SK-N-SH (cell line): ENCODE measurements around the gene SLC25A21. TPM values are rescaled to one million over a fixed set of nuclear protein-coding genes. Genes with fewer than 3 reads are reported as not detected.

Experiments
- CTCF ChIA-PET: fragments of 300-600, 350-600 bp; formaldehyde crosslinking; extraction: SDS; loops from one replicate; lab custom pipeline; 2021; lab: Yijun Ruan, JAX
- POLR2A ChIA-PET: fragments of 350-600 bp; sonication (Branson Sonifier 250); formaldehyde crosslinking; extraction: SDS; loops from one replicate; lab custom pipeline; 2020; ENCODE audit warnings: antibody characterized with exemption, inconsistent platforms; lab: Yijun Ruan, JAX
- DNase-seq: peaks from one replicate; pipeline ENCODE4 v3.0.0; 2012
- H2AFZ ChIP-seq: fragments of 200-600 bp; sonication (generic); 2 replicates; pipeline ENCODE4 v1.8.1; 2016; ENCODE audit warnings: antibody characterized with exemption, mild to moderate bottlenecking, low read depth
- H3F3A ChIP-seq: fragments of 200-600 bp; sonication (generic); replicated peaks from 2 replicates; pipeline ENCODE3; 2016; ENCODE audit warnings: antibody characterized with exemption, mild to moderate bottlenecking; ENCODE audit not compliant: insufficient read depth
- H3K27ac ChIP-seq, 2 experiments: fragments of 200-500 bp in 1 of 2; fragments of 200-600 bp in 1 of 2; sonication (Bioruptor generic) in 1 of 2; sonication (generic), shearing (Covaris generic) in 1 of 2; 2 replicates each; pipeline versions ENCODE4 v1.5.1 to v1.6.1; 2014 to 2016; ENCODE audit warnings: low read depth in 2 of 2, inconsistent platforms in 1 of 2, low read length in 1 of 2, mild to moderate bottlenecking in 1 of 2, mixed read lengths in 1 of 2
- H3K27me3 ChIP-seq: fragments of 200-600 bp; sonication (generic), shearing (Covaris generic); 2 replicates; pipeline ENCODE4 v1.6.1; 2016; ENCODE audit warnings: mixed run types; ENCODE audit not compliant: insufficient read depth
- H3K36me3 ChIP-seq, 2 experiments: fragments of 200-500 bp in 1 of 2; fragments of 200-600 bp in 1 of 2; sonication (Bioruptor generic) in 1 of 2; sonication (generic) in 1 of 2; replicated peaks in 1 of 2; 2 replicates each; pipeline versions ENCODE3 to v1.5.1; 2014 to 2016; ENCODE audit warnings: low read length in 1 of 2, mild to moderate bottlenecking in 1 of 2; ENCODE audit not compliant: insufficient read depth in 2 of 2, control insufficient read depth in 1 of 2
- H3K4me1 ChIP-seq, 2 experiments: fragments of 200-500 bp in 1 of 2; fragments of 200-600 bp in 1 of 2; sonication (Bioruptor generic) in 1 of 2; sonication (generic), shearing (Covaris generic) in 1 of 2; 2 replicates each; pipeline versions ENCODE4 v1.5.1 to v1.6.1; 2014 to 2016; ENCODE audit warnings: low read depth in 1 of 2, low read length in 1 of 2, mixed run types in 1 of 2; ENCODE audit not compliant: insufficient read depth in 2 of 2, control insufficient read depth in 1 of 2
- H3K4me2 ChIP-seq: fragments of 200-600 bp; sonication (generic), shearing (Covaris generic); 2 replicates; pipeline ENCODE4 v1.6.1; 2017; ENCODE audit warnings: mixed run types
- H3K4me3 ChIP-seq, 2 experiments: fragments of 200-500 bp in 1 of 2; fragments of 200-600 bp in 1 of 2; sonication (Bioruptor generic) in 1 of 2; sonication (generic), shearing (Covaris generic) in 1 of 2; 2 replicates each; pipeline versions ENCODE4 v1.5.1 to v1.8.1; 2014 to 2016; ENCODE audit warnings: low read depth in 2 of 2, inconsistent platforms in 1 of 2, low read length in 1 of 2, mild to moderate bottlenecking in 1 of 2, mixed read lengths in 1 of 2, moderate library complexity in 1 of 2
- H3K79me2 ChIP-seq: fragments of 200-600 bp; sonication (generic); 2 replicates; pipeline ENCODE4 v1.8.1; 2017; ENCODE audit warnings: mild to moderate bottlenecking; ENCODE audit not compliant: insufficient read depth
- H3K9ac ChIP-seq: fragments of 200-600 bp; sonication (generic); 2 replicates; pipeline ENCODE4 v1.6.1; 2017; ENCODE audit warnings: mixed run types
- H3K9me2 ChIP-seq: fragments of 200-600 bp; sonication (generic); 2 replicates; pipeline ENCODE4 v1.6.1; 2017; ENCODE audit warnings: mixed run types
- H3K9me3 ChIP-seq: fragments of 200-600 bp; sonication (generic); 2 replicates; pipeline ENCODE4 v1.6.1; 2017; ENCODE audit warnings: mixed run types, mild to moderate bottlenecking, moderate library complexity
- H4K20me1 ChIP-seq: fragments of 200-600 bp; sonication (generic); 2 replicates; pipeline ENCODE4 v1.6.1; 2017; ENCODE audit warnings: mild to moderate bottlenecking, mixed run types; ENCODE audit not compliant: insufficient read depth
- ELF1 ChIP-seq: IDR thresholded peaks from 2 replicates; pipeline ENCODE4 v1.4.0; 2012
- EP300 ChIP-seq, 2 experiments: IDR thresholded peaks; 2 replicates each; pipeline versions ENCODE4 v1.4.0 to v1.6.1; 2012; ENCODE audit warnings: borderline replicate concordance in 1 of 2, low read depth in 1 of 2, low read length in 1 of 2
- EZH2phosphoT487 ChIP-seq: fragments of 200-600 bp; sonication (generic); IDR thresholded peaks from 2 replicates; pipeline ENCODE4 v1.6.1; 2017; ENCODE audit warnings: low read depth, mixed run types, mild to moderate bottlenecking, antibody characterized with exemption, moderate library complexity, borderline replicate concordance
- GATA2 ChIP-seq: sonication (generic); formaldehyde crosslinking; IDR thresholded peaks from 2 replicates; pipeline ENCODE4 v1.5.0; 2020; ENCODE audit warnings: mild to moderate bottlenecking, missing genetic modification reagents
- MEF2A ChIP-seq: IDR thresholded peaks from 2 replicates; pipeline ENCODE4 v1.4.0; 2012; ENCODE audit warnings: low read depth, borderline replicate concordance
- NFIC ChIP-seq: IDR thresholded peaks from 2 replicates; pipeline ENCODE4 v1.4.0; 2012; ENCODE audit warnings: borderline replicate concordance
- POLR2AphosphoS5 ChIP-seq: IDR thresholded peaks from 2 replicates; pipeline ENCODE4 v1.6.1; 2012; ENCODE audit warnings: low read depth, low read length
- RAD21 ChIP-seq: IDR thresholded peaks from 2 replicates; pipeline ENCODE4 v1.6.1; 2012; ENCODE audit warnings: mild to moderate bottlenecking, low read length
- RCOR1 ChIP-seq: fragments of 150-350 bp; IDR thresholded peaks from 2 replicates; pipeline ENCODE4 v1.6.1; 2017; ENCODE audit warnings: antibody characterized with exemption, low read length
- REST ChIP-seq: IDR thresholded peaks from 2 replicates; pipeline ENCODE4 v1.6.1; 2012; ENCODE audit warnings: mild to moderate bottlenecking, low read depth, low read length, moderate library complexity
- RFX5 ChIP-seq: IDR thresholded peaks from 2 replicates; pipeline ENCODE4 v1.6.1; 2012; ENCODE audit warnings: mild to moderate bottlenecking, improper control_type of control experiment, low read length
- SIN3A ChIP-seq: IDR thresholded peaks from 2 replicates; pipeline ENCODE4 v1.6.1; 2012; ENCODE audit warnings: low read depth, mild to moderate bottlenecking, low read length, moderate library complexity, borderline replicate concordance
- SMC3 ChIP-seq: IDR thresholded peaks from 2 replicates; pipeline ENCODE4 v1.6.1; 2012; ENCODE audit warnings: low read depth, low read length, improper control_type of control experiment
- USF2 ChIP-seq: fragments of 150-350 bp; IDR thresholded peaks from 2 replicates; pipeline ENCODE4 v1.6.1; 2017; ENCODE audit warnings: antibody characterized with exemption, low read length, low read depth, borderline replicate concordance
- YY1 ChIP-seq: IDR thresholded peaks from 2 replicates; pipeline ENCODE4 v1.4.0; 2012; ENCODE audit warnings: low read depth, mild to moderate bottlenecking
- WGBS: methylation state at CpG from one replicate; pipeline ENCODE4 v1.1.6; 2017; ENCODE audit warnings: low lambda C conversion rate; 5-methylcytosine and 5-hydroxymethylcytosine counted together
- polyA plus RNA-seq, 3 experiments: library from polyadenylated mRNA; depleted of rRNA; stranded (reverse); fragments of >200 nt; gene quantifications; 2 replicates each; pipeline ENCODE4 v1.2.3, GENCODE V29; 2012
- TF ChIP-seq, protein P1 (sequence below): IDR thresholded peaks from 2 replicates; pipeline ENCODE4 v1.4.0; 2012; ENCODE audit warnings: low read depth
- TF ChIP-seq, protein P2 (sequence below): IDR thresholded peaks from 2 replicates; pipeline ENCODE4 v1.4.0; 2012; ENCODE audit warnings: low read depth, borderline replicate concordance

Gene SLC25A21
- polyA plus RNA-seq, 1 of the 3 experiments (the other 2 are of a cell fraction), result not detected

DNA sequence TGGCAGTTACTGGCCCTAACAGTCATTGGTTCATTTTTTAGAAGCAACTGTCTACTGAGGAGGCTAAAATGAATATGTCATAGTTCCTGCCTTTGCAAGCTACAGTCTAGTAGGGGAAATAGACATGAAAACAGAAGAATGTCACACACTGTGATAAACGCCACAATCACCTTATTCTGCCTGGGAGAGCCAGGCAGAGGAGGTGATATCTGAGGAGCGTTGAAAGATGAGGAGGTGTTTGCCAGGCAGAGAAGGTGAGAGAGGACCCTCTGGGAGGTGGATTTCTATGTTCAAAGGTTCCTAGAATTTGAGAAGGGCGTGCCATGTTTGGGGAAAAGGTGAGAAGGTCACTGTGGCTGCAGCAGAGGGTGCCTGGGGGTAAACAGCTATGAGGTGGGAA lies 325.0 kb downstream of the SLC25A21 start:
- H3K79me2 ChIP-seq, result no peaks in the 10 kb centered on the region
- ChIA-PET CTCF (no interaction called here), POLR2A (no interaction called here)
- H3K27me3 ChIP-seq, result no peaks in the 10 kb centered on the region
- H3K9me2 ChIP-seq, result no peaks in the 10 kb centered on the region
- DNase-seq, result no peak
- H3K9me3 ChIP-seq, result no peaks in the 10 kb centered on the region
- H3K9ac ChIP-seq, result no peak overlapping the region
- no peak overlapping the region for H3K4me3 ChIP-seq
- TF ChIP-seq USF2, result no peak
- no peak for TF ChIP-seq RFX5
- no peak for TF ChIP-seq POLR2AphosphoS5
- TF ChIP-seq ELF1, result no peak
- TF ChIP-seq, protein P1, sequence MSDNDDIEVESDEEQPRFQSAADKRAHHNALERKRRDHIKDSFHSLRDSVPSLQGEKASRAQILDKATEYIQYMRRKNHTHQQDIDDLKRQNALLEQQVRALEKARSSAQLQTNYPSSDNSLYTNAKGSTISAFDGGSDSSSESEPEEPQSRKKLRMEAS, result no peak
- no peak for TF ChIP-seq SMC3
- TF ChIP-seq YY1, result no peak
- no peak for TF ChIP-seq MEF2A
- no peak for TF ChIP-seq EZH2phosphoT487
- TF ChIP-seq, protein P2, sequence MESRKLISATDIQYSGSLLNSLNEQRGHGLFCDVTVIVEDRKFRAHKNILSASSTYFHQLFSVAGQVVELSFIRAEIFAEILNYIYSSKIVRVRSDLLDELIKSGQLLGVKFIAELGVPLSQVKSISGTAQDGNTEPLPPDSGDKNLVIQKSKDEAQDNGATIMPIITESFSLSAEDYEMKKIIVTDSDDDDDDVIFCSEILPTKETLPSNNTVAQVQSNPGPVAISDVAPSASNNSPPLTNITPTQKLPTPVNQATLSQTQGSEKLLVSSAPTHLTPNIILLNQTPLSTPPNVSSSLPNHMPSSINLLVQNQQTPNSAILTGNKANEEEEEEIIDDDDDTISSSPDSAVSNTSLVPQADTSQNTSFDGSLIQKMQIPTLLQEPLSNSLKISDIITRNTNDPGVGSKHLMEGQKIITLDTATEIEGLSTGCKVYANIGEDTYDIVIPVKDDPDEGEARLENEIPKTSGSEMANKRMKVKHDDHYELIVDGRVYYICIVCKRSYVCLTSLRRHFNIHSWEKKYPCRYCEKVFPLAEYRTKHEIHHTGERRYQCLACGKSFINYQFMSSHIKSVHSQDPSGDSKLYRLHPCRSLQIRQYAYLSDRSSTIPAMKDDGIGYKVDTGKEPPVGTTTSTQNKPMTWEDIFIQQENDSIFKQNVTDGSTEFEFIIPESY, result no peak
- TF ChIP-seq RAD21, result no peak
- no peak for TF ChIP-seq RCOR1
- no peak for TF ChIP-seq EP300 (IDR thresholded peaks at IDR 0.05; ENCODE audit: borderline replicate concordance in 1 of 2, low read depth in 1 of 2, low read length in 1 of 2)
- no peak for TF ChIP-seq SIN3A
- TF ChIP-seq REST, result no peak
- TF ChIP-seq NFIC, result no peak
- no peak for TF ChIP-seq GATA2 (CRISPR knock-in tag)
- no peaks in the 10 kb centered on the region for H3K36me3 ChIP-seq
- H3K4me1 ChIP-seq, result no peaks in the 10 kb centered on the region; a peak in 1 of 4 replicates
- no peak overlapping the region for H2AFZ ChIP-seq
- no peak overlapping the region for H3K4me2 ChIP-seq
- 18% methylated on average over 3 of the region's 3 CpGs for WGBS
- no peak overlapping the region for H3K27ac ChIP-seq
- no peaks in the 10 kb centered on the region for H4K20me1 ChIP-seq
- no peaks in the 10 kb centered on the region for H3F3A ChIP-seq
